Neural cell (in vitro differentiated cells): Measurements from ENCODE around the gene EMID1. TPM values are rescaled to one million over a fixed set of nuclear protein-coding genes. Genes with fewer than 3 reads are reported as not detected.

ENCODE experiments used
- H2AFZ ChIP-seq: fragments of 200-600, 300-800 bp; sonication (generic), shearing (Covaris generic); 2 replicates; pipeline ENCODE4 v1.6.0; 2014; ENCODE audit warnings: low read depth, mild to moderate bottlenecking, antibody characterized with exemption, low read length, moderate library complexity
- H3F3A ChIP-seq: fragments of 200-600 bp; shearing (Covaris generic); 2 replicates; pipeline ENCODE4 v1.6.1; 2016; ENCODE audit warnings: mild to moderate bottlenecking, moderate library complexity, mixed read lengths, antibody characterized with exemption, low read length; ENCODE audit not compliant: insufficient read depth, poor library complexity, severe bottlenecking
- H3K27ac ChIP-seq: fragments of 200-600, 300-800 bp; sonication (generic), shearing (Covaris generic); 2 replicates; pipeline ENCODE4 v1.5.1; 2014; ENCODE audit warnings: mild to moderate bottlenecking, low read length, moderate library complexity
- H3K27me3 ChIP-seq: fragments of 300-800, 200-600 bp; sonication (generic), shearing (Covaris generic); 2 replicates; pipeline ENCODE4 v1.6.0; 2014; ENCODE audit warnings: mild to moderate bottlenecking, low read depth, low read length, moderate library complexity; ENCODE audit not compliant: insufficient read depth
- H3K36me3 ChIP-seq: fragments of 300-800, 200-600 bp; sonication (generic), shearing (Covaris generic); 2 replicates; pipeline ENCODE4 v1.5.1; 2014; ENCODE audit warnings: mild to moderate bottlenecking, antibody characterized with exemption, low read length, moderate library complexity; ENCODE audit not compliant: insufficient read depth
- H3K4me2 ChIP-seq: fragments of 300-800, 200-600 bp; sonication (generic), shearing (Covaris generic); 2 replicates; pipeline ENCODE4 v1.6.0; 2014; ENCODE audit warnings: mild to moderate bottlenecking, low read length
- H3K4me3 ChIP-seq: fragments of 300-800, 200-600 bp; sonication (generic), shearing (Covaris generic); 2 replicates; pipeline ENCODE4 v1.5.1; 2014; ENCODE audit warnings: mild to moderate bottlenecking, low read length, moderate library complexity
- H3K79me2 ChIP-seq: fragments of 200-600 bp; shearing (Covaris generic); replicated peaks from 2 replicates; pipeline ENCODE4 v1.6.0; 2014; ENCODE audit warnings: mild to moderate bottlenecking, low read length, moderate library complexity; ENCODE audit not compliant: insufficient read depth
- H3K9ac ChIP-seq: fragments of 300-800, 200-600 bp; sonication (generic), shearing (Covaris generic); 2 replicates; pipeline ENCODE4 v1.6.1; 2016; ENCODE audit warnings: mild to moderate bottlenecking, low read length, mixed read lengths
- H3K9me2 ChIP-seq: fragments of 200-600 bp; shearing (Covaris generic); 2 replicates; pipeline ENCODE4 v1.6.1; 2016; ENCODE audit warnings: mild to moderate bottlenecking, low read length, mixed read lengths; ENCODE audit not compliant: insufficient read depth
- H3K9me3 ChIP-seq: fragments of 200-600, 300-800 bp; sonication (generic), shearing (Covaris generic); 2 replicates; pipeline ENCODE4 v1.6.1; 2016; ENCODE audit warnings: mild to moderate bottlenecking, mixed run types, low read length, moderate library complexity, mixed read lengths
- H4K20me1 ChIP-seq: fragments of 200-600 bp; shearing (Covaris generic); 2 replicates; pipeline ENCODE4 v1.6.1; 2016; ENCODE audit warnings: mild to moderate bottlenecking, mixed run types; ENCODE audit not compliant: insufficient read depth
- EP300 ChIP-seq: fragments of 450-650 bp; conservative IDR thresholded peaks from 2 replicates; pipeline ENCODE4 v1.6.1; 2014; ENCODE audit warnings: antibody characterized with exemption, mild to moderate bottlenecking, moderate library complexity; ENCODE audit not compliant: poor library complexity, severe bottlenecking
- EZH2 ChIP-seq: fragments of 200-600, 300-800 bp; shearing (Covaris generic), sonication (generic); IDR thresholded peaks from 2 replicates; pipeline ENCODE4 v1.6.1; 2014; ENCODE audit warnings: antibody characterized with exemption, low read length, borderline replicate concordance, mild to moderate bottlenecking; ENCODE audit not compliant: insufficient read depth, poor library complexity, severe bottlenecking
- MXI1 ChIP-seq: fragments of 450-650 bp; conservative IDR thresholded peaks from 2 replicates; pipeline ENCODE4 v1.6.1; 2014; ENCODE audit warnings: antibody characterized with exemption, mild to moderate bottlenecking; ENCODE audit not compliant: poor library complexity, severe bottlenecking
- POLR2AphosphoS5 ChIP-seq: IDR thresholded peaks from 2 replicates; pipeline ENCODE4 v1.6.1; 2012
- RAD21 ChIP-seq: fragments of 450-650 bp; conservative IDR thresholded peaks from 2 replicates; pipeline ENCODE4 v1.6.1; 2014; ENCODE audit warnings: antibody characterized with exemption, mild to moderate bottlenecking, moderate library complexity
- SMC3 ChIP-seq: fragments of 450-650 bp; conservative IDR thresholded peaks from 2 replicates; pipeline ENCODE4 v1.6.1; 2014; ENCODE audit warnings: antibody characterized with exemption, mild to moderate bottlenecking, moderate library complexity; ENCODE audit not compliant: poor library complexity
- TAF1 ChIP-seq: IDR thresholded peaks from 2 replicates; pipeline ENCODE4 v1.6.1; 2012; ENCODE audit warnings: low read depth
- polyA plus RNA-seq: library from polyadenylated mRNA; depleted of rRNA; stranded (reverse); fragments of >200 nt; gene quantifications from 2 replicates; pipeline ENCODE4 v1.2.3, GENCODE V29; 2014
- TF ChIP-seq, protein P1 (sequence below): IDR thresholded peaks from 2 replicates; pipeline ENCODE4 v1.6.1; 2012; ENCODE audit warnings: borderline replicate concordance
- TF ChIP-seq, protein P2 (sequence below): fragments of 450-650 bp; IDR thresholded peaks from 2 replicates; pipeline ENCODE4 v1.5.1; 2014; ENCODE audit warnings: antibody characterized with exemption, mild to moderate bottlenecking, moderate library complexity; ENCODE audit not compliant: poor library complexity, severe bottlenecking

Gene EMID1
- polyA plus RNA-seq, 1 donor from 2014 or later: 14.1 TPM

DNA sequence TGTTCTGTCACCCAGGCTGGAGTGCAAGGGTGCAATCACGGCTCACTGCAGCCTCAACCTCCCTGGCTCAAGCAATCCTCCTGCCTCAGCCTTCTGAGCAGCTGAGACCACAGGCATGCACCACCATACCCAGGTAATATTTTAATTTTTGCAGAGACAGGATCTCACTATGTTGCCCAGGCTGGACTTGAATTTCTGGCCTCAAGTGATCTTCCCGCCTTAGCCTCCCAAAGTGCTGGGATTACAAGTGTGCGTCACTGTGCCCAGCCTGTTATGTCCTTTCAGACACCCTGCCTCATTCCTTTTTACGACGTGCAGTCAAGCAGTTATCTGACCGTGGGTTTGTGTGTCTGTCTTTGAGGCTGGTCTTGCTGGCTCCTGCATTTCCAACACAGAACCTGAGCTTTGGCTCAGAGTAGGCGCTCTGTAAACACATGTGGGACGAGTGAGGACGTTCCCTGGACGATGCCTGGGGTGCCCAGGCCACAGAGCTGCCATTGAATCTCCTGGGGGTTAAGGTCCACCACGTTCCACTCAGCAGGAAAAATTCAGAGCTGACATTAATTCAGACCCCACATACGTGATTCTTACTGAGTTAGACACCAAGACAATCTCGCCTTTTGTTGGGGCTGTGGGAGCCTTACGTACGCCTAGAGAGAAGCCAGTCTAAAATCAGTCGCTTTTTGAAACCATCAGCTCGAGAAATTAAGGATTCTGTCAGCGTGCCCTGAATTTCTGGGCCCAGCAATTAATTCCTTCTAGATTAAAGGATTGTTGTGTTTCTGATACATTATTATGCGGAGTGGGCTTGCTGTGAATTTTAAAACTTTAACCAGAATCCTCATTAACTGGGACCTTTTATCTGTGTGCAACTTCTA lies 21.5 kb upstream of the EMID1 start:
- no peaks in the 10 kb centered on the region for H3K79me2 ChIP-seq
- no peak overlapping the region for H3K9ac ChIP-seq
- no peaks in the 10 kb centered on the region for H3F3A ChIP-seq
- H3K36me3 ChIP-seq: no peaks in the 10 kb centered on the region
- no peaks in the 10 kb centered on the region for H4K20me1 ChIP-seq
- no peak for TF ChIP-seq RAD21
- no peak for TF ChIP-seq POLR2AphosphoS5
- no peak for TF ChIP-seq EP300
- no peak for TF ChIP-seq MXI1
- TF ChIP-seq SMC3: no peak
- no peak for TF ChIP-seq TAF1
- no peak for TF ChIP-seq EZH2
- TF ChIP-seq, protein P1, sequence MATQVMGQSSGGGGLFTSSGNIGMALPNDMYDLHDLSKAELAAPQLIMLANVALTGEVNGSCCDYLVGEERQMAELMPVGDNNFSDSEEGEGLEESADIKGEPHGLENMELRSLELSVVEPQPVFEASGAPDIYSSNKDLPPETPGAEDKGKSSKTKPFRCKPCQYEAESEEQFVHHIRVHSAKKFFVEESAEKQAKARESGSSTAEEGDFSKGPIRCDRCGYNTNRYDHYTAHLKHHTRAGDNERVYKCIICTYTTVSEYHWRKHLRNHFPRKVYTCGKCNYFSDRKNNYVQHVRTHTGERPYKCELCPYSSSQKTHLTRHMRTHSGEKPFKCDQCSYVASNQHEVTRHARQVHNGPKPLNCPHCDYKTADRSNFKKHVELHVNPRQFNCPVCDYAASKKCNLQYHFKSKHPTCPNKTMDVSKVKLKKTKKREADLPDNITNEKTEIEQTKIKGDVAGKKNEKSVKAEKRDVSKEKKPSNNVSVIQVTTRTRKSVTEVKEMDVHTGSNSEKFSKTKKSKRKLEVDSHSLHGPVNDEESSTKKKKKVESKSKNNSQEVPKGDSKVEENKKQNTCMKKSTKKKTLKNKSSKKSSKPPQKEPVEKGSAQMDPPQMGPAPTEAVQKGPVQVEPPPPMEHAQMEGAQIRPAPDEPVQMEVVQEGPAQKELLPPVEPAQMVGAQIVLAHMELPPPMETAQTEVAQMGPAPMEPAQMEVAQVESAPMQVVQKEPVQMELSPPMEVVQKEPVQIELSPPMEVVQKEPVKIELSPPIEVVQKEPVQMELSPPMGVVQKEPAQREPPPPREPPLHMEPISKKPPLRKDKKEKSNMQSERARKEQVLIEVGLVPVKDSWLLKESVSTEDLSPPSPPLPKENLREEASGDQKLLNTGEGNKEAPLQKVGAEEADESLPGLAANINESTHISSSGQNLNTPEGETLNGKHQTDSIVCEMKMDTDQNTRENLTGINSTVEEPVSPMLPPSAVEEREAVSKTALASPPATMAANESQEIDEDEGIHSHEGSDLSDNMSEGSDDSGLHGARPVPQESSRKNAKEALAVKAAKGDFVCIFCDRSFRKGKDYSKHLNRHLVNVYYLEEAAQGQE: no peak
- TF ChIP-seq, protein P2, sequence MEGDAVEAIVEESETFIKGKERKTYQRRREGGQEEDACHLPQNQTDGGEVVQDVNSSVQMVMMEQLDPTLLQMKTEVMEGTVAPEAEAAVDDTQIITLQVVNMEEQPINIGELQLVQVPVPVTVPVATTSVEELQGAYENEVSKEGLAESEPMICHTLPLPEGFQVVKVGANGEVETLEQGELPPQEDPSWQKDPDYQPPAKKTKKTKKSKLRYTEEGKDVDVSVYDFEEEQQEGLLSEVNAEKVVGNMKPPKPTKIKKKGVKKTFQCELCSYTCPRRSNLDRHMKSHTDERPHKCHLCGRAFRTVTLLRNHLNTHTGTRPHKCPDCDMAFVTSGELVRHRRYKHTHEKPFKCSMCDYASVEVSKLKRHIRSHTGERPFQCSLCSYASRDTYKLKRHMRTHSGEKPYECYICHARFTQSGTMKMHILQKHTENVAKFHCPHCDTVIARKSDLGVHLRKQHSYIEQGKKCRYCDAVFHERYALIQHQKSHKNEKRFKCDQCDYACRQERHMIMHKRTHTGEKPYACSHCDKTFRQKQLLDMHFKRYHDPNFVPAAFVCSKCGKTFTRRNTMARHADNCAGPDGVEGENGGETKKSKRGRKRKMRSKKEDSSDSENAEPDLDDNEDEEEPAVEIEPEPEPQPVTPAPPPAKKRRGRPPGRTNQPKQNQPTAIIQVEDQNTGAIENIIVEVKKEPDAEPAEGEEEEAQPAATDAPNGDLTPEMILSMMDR: no peak
- no peak overlapping the region for H3K27ac ChIP-seq
- no peak overlapping the region for H3K4me3 ChIP-seq
- no peaks in the 10 kb centered on the region for H3K9me3 ChIP-seq
- H2AFZ ChIP-seq: no peak overlapping the region
- no peaks in the 10 kb centered on the region for H3K27me3 ChIP-seq
- no peak overlapping the region for H3K4me2 ChIP-seq
- no peaks in the 10 kb centered on the region for H3K9me2 ChIP-seq

DNA sequence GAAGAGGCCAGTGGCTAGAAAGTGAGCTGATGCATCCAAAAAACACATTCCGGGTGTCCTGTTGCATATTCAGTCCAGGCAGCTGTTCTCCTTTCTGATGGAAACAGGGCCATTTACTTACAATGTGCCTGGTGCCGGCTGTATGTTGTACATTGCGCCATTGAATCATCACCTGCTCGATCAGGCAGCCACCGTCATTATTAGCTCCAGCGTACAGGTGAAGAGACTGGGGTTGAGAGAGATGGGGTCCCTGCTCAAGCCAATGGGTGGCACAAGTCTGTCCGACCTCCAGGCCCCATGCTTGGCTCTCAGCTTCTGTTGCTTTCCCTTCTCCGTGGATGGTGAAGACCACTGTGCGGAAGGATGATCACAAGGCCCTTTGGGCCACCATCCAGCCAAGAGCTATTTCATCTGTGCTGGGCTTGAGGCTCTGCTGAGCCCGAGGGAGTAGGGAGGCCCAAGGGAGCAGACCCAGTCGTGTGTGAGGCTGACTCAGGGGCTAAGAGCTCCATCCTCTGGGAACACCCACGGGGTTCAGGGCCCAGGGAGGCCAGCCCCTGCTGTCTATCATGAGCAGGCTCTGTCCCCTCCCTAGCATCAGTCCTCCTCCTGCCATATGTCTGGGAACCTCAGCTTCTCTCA lies 20.7 kb upstream of the EMID1 start:
- H3K79me2 ChIP-seq: no peaks in the 10 kb centered on the region
- H3K9me3 ChIP-seq: no peaks in the 10 kb centered on the region
- no peak overlapping the region for H3K9ac ChIP-seq
- H3K9me2 ChIP-seq: no peaks in the 10 kb centered on the region
- H3K27ac ChIP-seq: no peak overlapping the region
- TF ChIP-seq EP300 (no peak), TAF1 (no peak), RAD21 (no peak), POLR2AphosphoS5 (no peak), MXI1 (no peak), SMC3 (no peak), EZH2 (no peak)
- TF ChIP-seq, protein P1: no peak
- TF ChIP-seq, protein P2: no peak
- H3K4me2 ChIP-seq: no peak overlapping the region
- no peak overlapping the region for H3K4me3 ChIP-seq
- no peaks in the 10 kb centered on the region for H3K36me3 ChIP-seq
- H4K20me1 ChIP-seq: no peaks in the 10 kb centered on the region
- no peaks in the 10 kb centered on the region for H3K27me3 ChIP-seq
- no peaks in the 10 kb centered on the region for H3F3A ChIP-seq
- no peak overlapping the region for H2AFZ ChIP-seq
